CD14-positive monocyte (primary cell): ENCODE measurements around the gene HOXB3. TPM values are rescaled to one million over a fixed set of nuclear protein-coding genes. Genes with fewer than 3 reads are reported as not detected.

ENCODE experiments used
- DNase-seq, 3 donors: peaks; one replicate each; pipeline ENCODE4 v3.0.0-alpha.2; 2011 to 2022
- H2AFZ ChIP-seq: 2 replicates; pipeline ENCODE4 v1.6.0; 2012; ENCODE audit warnings: mild to moderate bottlenecking, low read depth, low read length, inconsistent platforms; ENCODE audit not compliant: insufficient read depth, poor library complexity, severe bottlenecking
- H3K27ac ChIP-seq, 2 donors: 1 replicate in 1 of 2; 2 replicates in 1 of 2; pipeline ENCODE4 v1.5.1; 2012 to 2013; ENCODE audit warnings: low read length in 2 of 2, control low read depth in 1 of 2, inconsistent platforms in 1 of 2, low read depth in 1 of 2, mild to moderate bottlenecking in 1 of 2
- H3K27me3 ChIP-seq, 2 donors: one replicate each; pipeline versions ENCODE4 v1.6.0 to v1.6.1; 2011 to 2013; ENCODE audit warnings: low read length in 2 of 2; ENCODE audit not compliant: control insufficient read depth in 2 of 2, insufficient read depth in 2 of 2
- H3K36me3 ChIP-seq, 2 donors: replicated peaks in 1 of 2; 1 replicate in 1 of 2; 2 replicates in 1 of 2; pipeline versions ENCODE4 v1.5.1 to v1.6.1; 2012 to 2013; ENCODE audit warnings: low read length in 2 of 2, control low read depth in 1 of 2, inconsistent platforms in 1 of 2, mild to moderate bottlenecking in 1 of 2; ENCODE audit not compliant: insufficient read depth in 2 of 2, control insufficient read depth in 1 of 2
- H3K4me1 ChIP-seq, 2 donors: 1 replicate in 1 of 2; 2 replicates in 1 of 2; pipeline versions ENCODE4 v1.5.1 to v1.6.1; 2012 to 2013; ENCODE audit warnings: low read length in 2 of 2, control low read depth in 1 of 2, inconsistent platforms in 1 of 2, mild to moderate bottlenecking in 1 of 2, moderate library complexity in 1 of 2; ENCODE audit not compliant: insufficient read depth in 2 of 2, control insufficient read depth in 1 of 2
- H3K4me2 ChIP-seq: replicated peaks from 2 replicates; pipeline ENCODE3; 2012; ENCODE audit warnings: low read length, moderate library complexity, mild to moderate bottlenecking; ENCODE audit not compliant: poor library complexity, severe bottlenecking; ENCODE audit errors: extremely low read depth
- H3K4me3 ChIP-seq, 3 experiments: fragments of 200-600 bp in 1 of 3; sonication (generic) in 1 of 3; replicated peaks in 1 of 3; 1 replicate in 2 of 3; 2 replicates in 1 of 3; pipeline ENCODE4 v1.5.1; 2011 to 2013; ENCODE audit warnings: low read length in 3 of 3, mild to moderate bottlenecking in 3 of 3, control low read depth in 2 of 3, low read depth in 2 of 3, inconsistent platforms in 1 of 3, moderate library complexity in 1 of 3
- H3K79me2 ChIP-seq: 2 replicates; pipeline ENCODE4 v1.6.0; 2012; ENCODE audit warnings: mild to moderate bottlenecking, control low read depth, inconsistent platforms, low read length, moderate library complexity; ENCODE audit not compliant: insufficient read depth
- H3K9ac ChIP-seq: 2 replicates; pipeline ENCODE4 v1.6.0; 2017; ENCODE audit warnings: low read length, mild to moderate bottlenecking; ENCODE audit not compliant: insufficient read depth, poor library complexity, severe bottlenecking
- H3K9me3 ChIP-seq, 2 donors: replicated peaks in 1 of 2; 1 replicate in 1 of 2; 2 replicates in 1 of 2; pipeline versions ENCODE4 v1.5.1 to v1.6.1; 2012 to 2013; ENCODE audit warnings: low read length in 2 of 2, control low read depth in 1 of 2; ENCODE audit not compliant: control insufficient read depth in 1 of 2, insufficient read depth in 1 of 2
- H4K20me1 ChIP-seq: 2 replicates; pipeline ENCODE4 v1.6.0; 2012; ENCODE audit warnings: mild to moderate bottlenecking, low read length, control low read depth, moderate library complexity; ENCODE audit not compliant: insufficient read depth
- H3K27ac Mint-ChIP-seq, 7 donors: one replicate each; pipeline ENCODE4 v1.8.0; 2020; ENCODE audit warnings: mild to moderate bottlenecking in 7 of 7, mixed read lengths in 7 of 7, moderate library complexity in 6 of 7, inconsistent platforms in 2 of 7
- H3K27me3 Mint-ChIP-seq, 3 donors: one replicate each; pipeline ENCODE4 v1.8.0; 2021 to 2022; ENCODE audit warnings: low read depth in 3 of 3, mild to moderate bottlenecking in 3 of 3, mixed read lengths in 3 of 3, moderate library complexity in 3 of 3, inconsistent platforms in 1 of 3
- H3K36me3 Mint-ChIP-seq, 2 donors: one replicate each; pipeline ENCODE4 v1.8.0; 2020; ENCODE audit warnings: mixed read lengths in 2 of 2, inconsistent platforms in 1 of 2, mild to moderate bottlenecking in 1 of 2
- H3K4me1 Mint-ChIP-seq: one replicate; pipeline ENCODE4 v1.8.0; 2020; ENCODE audit warnings: mild to moderate bottlenecking, mixed read lengths
- H3K4me3 Mint-ChIP-seq, 2 donors: one replicate each; pipeline ENCODE4 v1.8.0; 2020; ENCODE audit warnings: mild to moderate bottlenecking in 2 of 2, mixed read lengths in 2 of 2, moderate library complexity in 1 of 2
- H3K9me3 Mint-ChIP-seq, 7 donors: one replicate each; pipeline ENCODE4 v1.8.0; 2020 to 2022; ENCODE audit warnings: mixed read lengths in 7 of 7, mild to moderate bottlenecking in 6 of 7, moderate library complexity in 6 of 7, inconsistent platforms in 2 of 7
- CTCF ChIP-seq: fragments of 200-600 bp; IDR thresholded peaks from one replicate; pipeline ENCODE4 v1.8.0; 2022; ENCODE audit warnings: antibody characterized with exemption, mild to moderate bottlenecking
- WGBS: methylation state at CpG from one replicate; pipeline ENCODE4 v1.1.5; 2013; ENCODE audit warnings: missing lambda C conversion rate; ENCODE audit not compliant: insufficient coverage; 5-methylcytosine and 5-hydroxymethylcytosine counted together
- intact Hi-C, 2 donors: fragments of 100-400 bp; cut with micrococcal nuclease; formaldehyde crosslinking; loops; one replicate each; pipeline versions ENCODE4 v1.15.0 to v1.15.1; 2023
- polyA plus RNA-seq, 3 donors: library from polyadenylated mRNA; depleted of rRNA in 1 of 3; unstranded in 2 of 3; stranded (reverse) in 1 of 3; fragments of 300-500 nt in 2 of 3; fragments of >200 nt in 1 of 3; fragmentation: Illumina TruSeq in 2 of 3; gene quantifications; 1 replicate in 2 of 3; 2 replicates in 1 of 3; pipeline ENCODE4 v1.2.3, GENCODE V29; 2012 to 2021

HOXB3 gene
- polyA plus RNA-seq, 3 donors: 0.56 TPM; not detected in 2

GRCh38 chr17:48618256-48618896 lies 28.3 kb upstream of the HOXB3 start:
- Mint-ChIP-seq H3K27ac (no peak overlapping the region), H3K9me3 (peaks cover 0 to 23% (median 7%) of the 10 kb centered on the region in 7 donors), H3K4me1 (peaks cover 13% of the 10 kb centered on the region), H3K4me3 (peak overlapping the region in 1 of 2 donors; percentile 84), H3K36me3 (peaks cover 3 to 7% of the 10 kb centered on the region in 2 donors), H3K27me3 (peaks cover 99 to 100% (median 99%) of the 10 kb centered on the region in 3 donors)
- Histone ChIP-seq H4K20me1 (no peaks in the 10 kb centered on the region), H3K9me3 (peaks cover 4 to 47% of the 10 kb centered on the region in 2 donors), H3K9ac (no peak overlapping the region), H3K4me2 (no peak overlapping the region), H3K27me3 (peaks cover 86 to 100% of the 10 kb centered on the region in 2 donors), H3K4me3 (no peak overlapping the region), H3K27ac (no peak overlapping the region), H2AFZ (no peak overlapping the region), H3K79me2 (no peaks in the 10 kb centered on the region), H3K36me3 (no peaks in the 10 kb centered on the region), H3K4me1 (peaks cover 4 to 7% of the 10 kb centered on the region in 2 donors)
- WGBS: 4% methylated on average over 20 of the region's 25 CpGs
- peak; percentile 98 for TF ChIP-seq CTCF
- DNase-seq: peak; percentile 68 to 75 (median 70)
- intact Hi-C loops: loop anchor here in 1 of 2 donors (5.0 kb wide), 2 partner anchors 281 to 591 kb away; no protein-coding TSS in a partner anchor

- Histone ChIP-seq H3K9ac (no peak overlapping the region), H3K4me2 (no peak overlapping the region), H2AFZ (no peak overlapping the region), H4K20me1 (no peaks in the 10 kb centered on the region), H3K79me2 (no peaks in the 10 kb centered on the region), H3K27me3 (peaks cover 83 to 99% of the 10 kb centered on the region in 2 donors), H3K36me3 (no peaks in the 10 kb centered on the region), H3K4me3 (no peak overlapping the region), H3K9me3 (peaks cover 4 to 46% of the 10 kb centered on the region in 2 donors), H3K27ac (no peak overlapping the region), H3K4me1 (peaks cover 9 to 14% of the 10 kb centered on the region in 2 donors)
- TF ChIP-seq CTCF: no peak
- WGBS: 8% methylated on average over 40 of the region's 43 CpGs
- peak overlapping the region in 1 of 7 donors; percentile 66 for H3K27ac Mint-ChIP-seq
- H3K9me3 Mint-ChIP-seq: peaks cover 0 to 26% (median 8%) of the 10 kb centered on the region in 7 donors
- H3K36me3 Mint-ChIP-seq: peaks cover 3 to 9% of the 10 kb centered on the region in 2 donors
- DNase-seq: no peak
- peaks cover 97 to 99% (median 97%) of the 10 kb centered on the region in 3 donors for H3K27me3 Mint-ChIP-seq
- intact Hi-C loops: loop anchor here in 1 of 2 donors (5.0 kb wide), 2 partner anchors 280 to 590 kb away; no protein-coding TSS in a partner anchor
- H3K4me1 Mint-ChIP-seq: peaks cover 18% of the 10 kb centered on the region
- peak overlapping the region in 1 of 2 donors; percentile 84 for H3K4me3 Mint-ChIP-seq
These were observed 27.6 kb upstream of the HOXB3 start for GRCh38 chr17:48617471-48618255.
